ENCODE measurements around the gene PPP3CB. TPM values are rescaled to one million over a fixed set of nuclear protein-coding genes. Genes with fewer than 3 reads are reported as not detected.

The PPP3CB gene
- total RNA-seq, 1 donor from 2014 or later = 49.9 TPM

DNA sequence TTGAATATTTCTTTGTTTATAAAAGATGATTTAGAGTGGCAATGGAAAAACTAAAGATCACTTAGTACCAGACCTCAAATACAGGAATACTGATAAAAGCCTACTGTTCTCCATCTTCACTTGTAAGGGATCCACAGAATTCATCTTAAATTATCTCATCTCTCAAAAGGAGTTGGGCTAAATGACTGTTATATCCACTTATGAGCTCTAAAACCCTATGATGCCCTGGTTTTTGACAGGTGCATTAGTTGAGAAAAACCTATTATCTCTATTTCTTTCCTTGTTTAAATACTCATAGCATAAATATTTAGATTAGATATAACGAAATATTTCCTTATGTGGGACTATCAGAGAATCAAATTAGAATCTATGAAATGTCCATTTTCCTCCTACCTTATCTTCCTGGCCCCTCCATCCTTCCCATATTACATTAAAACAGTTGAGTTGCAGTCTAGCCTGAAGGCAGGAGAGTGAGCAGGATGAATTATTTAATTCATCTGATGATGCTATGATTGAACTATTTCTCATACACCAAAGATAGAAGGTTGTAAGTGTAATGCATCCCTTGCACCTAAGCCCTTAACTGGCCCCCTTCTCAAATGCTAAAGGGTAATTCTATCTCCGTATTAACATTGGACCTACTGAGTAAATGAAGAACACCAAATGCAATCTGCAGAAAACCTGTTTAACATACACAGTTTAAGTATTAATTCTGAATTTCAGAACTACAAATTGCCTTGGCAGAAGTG lies 29.7 kb downstream of the PPP3CB start:
- Mint-ChIP-seq H3K9me3 (no peaks in the 10 kb centered on the region), H3K27ac (no peak overlapping the region), H3K27me3 (ENCODE audit: low read depth) (no peaks in the 10 kb centered on the region), H3K4me3 (no peak overlapping the region), H3K36me3 (peaks cover 29% of the 10 kb centered on the region), H3K4me1 (no peaks in the 10 kb centered on the region)
- no peak for DNase-seq (ENCODE audit: low spot score in 2 of 2, unreplicated experiment in 2 of 2)
- TF ChIP-seq, protein P1, sequence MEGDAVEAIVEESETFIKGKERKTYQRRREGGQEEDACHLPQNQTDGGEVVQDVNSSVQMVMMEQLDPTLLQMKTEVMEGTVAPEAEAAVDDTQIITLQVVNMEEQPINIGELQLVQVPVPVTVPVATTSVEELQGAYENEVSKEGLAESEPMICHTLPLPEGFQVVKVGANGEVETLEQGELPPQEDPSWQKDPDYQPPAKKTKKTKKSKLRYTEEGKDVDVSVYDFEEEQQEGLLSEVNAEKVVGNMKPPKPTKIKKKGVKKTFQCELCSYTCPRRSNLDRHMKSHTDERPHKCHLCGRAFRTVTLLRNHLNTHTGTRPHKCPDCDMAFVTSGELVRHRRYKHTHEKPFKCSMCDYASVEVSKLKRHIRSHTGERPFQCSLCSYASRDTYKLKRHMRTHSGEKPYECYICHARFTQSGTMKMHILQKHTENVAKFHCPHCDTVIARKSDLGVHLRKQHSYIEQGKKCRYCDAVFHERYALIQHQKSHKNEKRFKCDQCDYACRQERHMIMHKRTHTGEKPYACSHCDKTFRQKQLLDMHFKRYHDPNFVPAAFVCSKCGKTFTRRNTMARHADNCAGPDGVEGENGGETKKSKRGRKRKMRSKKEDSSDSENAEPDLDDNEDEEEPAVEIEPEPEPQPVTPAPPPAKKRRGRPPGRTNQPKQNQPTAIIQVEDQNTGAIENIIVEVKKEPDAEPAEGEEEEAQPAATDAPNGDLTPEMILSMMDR (IDR thresholded peaks at IDR 0.05; ENCODE audit: unreplicated experiment) = no peak

DNA sequence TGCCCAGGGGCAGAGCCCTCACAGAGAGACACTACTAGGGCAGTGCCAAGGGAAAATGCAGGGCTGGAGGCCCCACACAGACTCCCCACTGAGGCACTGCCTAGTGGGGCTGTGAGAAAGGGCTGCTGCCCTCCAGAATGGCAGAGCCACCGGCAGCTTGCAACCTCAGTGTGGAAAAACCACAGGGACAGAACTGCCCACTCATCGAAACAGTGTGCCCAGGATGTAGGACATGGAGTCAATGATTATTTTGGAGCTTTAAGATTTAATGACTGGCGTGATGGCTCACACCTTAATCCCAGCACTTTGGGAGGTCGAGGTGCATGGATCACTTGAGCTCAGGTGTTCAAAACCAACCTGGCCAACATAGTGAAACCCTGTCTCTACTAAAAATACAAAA lies 34.9 kb downstream of the PPP3CB start:
- H3K36me3 Mint-ChIP-seq = peaks cover 26% of the 10 kb centered on the region

DNA sequence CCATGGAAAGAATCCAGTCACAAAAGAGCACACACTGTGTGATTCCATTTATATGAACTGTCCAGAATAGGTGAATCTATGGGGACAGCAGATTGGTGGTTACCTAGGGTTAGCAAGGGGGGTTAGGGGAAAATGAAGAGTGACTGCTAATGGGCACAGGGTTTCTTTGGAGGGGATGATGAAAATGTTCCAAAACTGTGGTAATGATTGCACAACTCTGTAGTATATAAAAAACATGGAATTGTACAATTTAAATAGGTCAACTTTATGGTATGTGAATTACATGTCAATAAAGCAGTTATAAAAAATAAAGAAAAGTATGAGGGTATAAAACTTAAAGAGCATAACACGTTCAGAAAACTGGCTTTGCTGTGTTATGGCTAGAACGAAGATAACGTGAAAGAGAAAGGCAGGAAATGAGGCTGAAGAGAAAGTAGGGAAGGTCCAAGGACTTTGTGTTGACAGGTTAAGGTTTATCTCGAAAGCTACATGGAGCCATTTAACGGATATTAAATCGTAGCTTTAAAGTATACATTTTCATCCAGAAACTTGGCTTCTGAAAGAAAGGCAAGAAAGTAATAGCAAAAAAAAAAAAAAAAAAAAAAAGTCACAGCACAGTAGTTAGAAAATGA lies 36.0 kb downstream of the PPP3CB start:
- no peak overlapping the region for H3K27ac Mint-ChIP-seq
- no peak for DNase-seq (ENCODE audit: low spot score in 2 of 2, unreplicated experiment in 2 of 2)
- no peaks in the 10 kb centered on the region for H3K27me3 Mint-ChIP-seq (ENCODE audit: low read depth)
- TF ChIP-seq, protein P1 (IDR thresholded peaks at IDR 0.05; ENCODE audit: unreplicated experiment) = no peak
- H3K9me3 Mint-ChIP-seq = no peaks in the 10 kb centered on the region
- H3K36me3 Mint-ChIP-seq = peaks cover 25% of the 10 kb centered on the region
- no peaks in the 10 kb centered on the region for H3K4me1 Mint-ChIP-seq
- no peak overlapping the region for H3K4me3 Mint-ChIP-seq

More for the DNA sequence above, 34.9 kb downstream of the PPP3CB start:
- no peak for DNase-seq (ENCODE audit: low spot score in 2 of 2, unreplicated experiment in 2 of 2)
- H3K4me3 Mint-ChIP-seq = no peak overlapping the region
- no peaks in the 10 kb centered on the region for H3K27me3 Mint-ChIP-seq (ENCODE audit: low read depth)
- TF ChIP-seq, protein P1 (IDR thresholded peaks at IDR 0.05; ENCODE audit: unreplicated experiment) = no peak
- H3K4me1 Mint-ChIP-seq = no peaks in the 10 kb centered on the region
- no peak overlapping the region for H3K27ac Mint-ChIP-seq
- H3K9me3 Mint-ChIP-seq = no peaks in the 10 kb centered on the region

DNA sequence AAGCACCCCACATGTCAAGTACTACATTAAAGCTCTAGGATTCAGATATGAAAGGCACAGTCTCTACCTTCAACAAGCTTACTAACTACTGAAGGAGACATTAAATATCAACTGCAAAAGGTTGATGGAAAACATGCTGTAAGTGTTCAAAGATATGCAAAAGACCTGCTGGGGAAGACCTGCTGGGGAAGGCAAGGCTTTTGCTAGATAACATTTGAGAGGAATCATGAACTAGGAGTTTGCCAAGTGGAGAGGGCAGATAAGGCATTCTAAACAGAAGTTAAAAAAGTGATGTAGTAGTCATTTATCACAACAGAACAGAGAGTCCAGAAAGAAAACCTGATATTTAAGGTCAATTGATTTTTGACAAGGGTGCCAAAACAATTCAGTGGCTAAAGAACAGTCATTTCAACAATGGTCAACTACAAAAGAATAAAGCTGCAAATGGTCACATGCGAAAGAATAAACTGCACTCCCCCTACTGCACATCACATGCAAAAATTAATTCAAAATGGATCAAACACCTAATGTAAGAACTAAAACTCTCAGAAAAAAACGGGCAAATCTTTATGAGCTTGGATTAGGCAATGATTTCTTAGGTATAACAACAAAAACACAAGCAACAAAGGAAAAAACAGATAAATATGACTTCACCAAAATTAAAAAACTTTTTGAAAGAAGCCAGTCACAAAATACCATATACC lies 39.5 kb downstream of the PPP3CB start:
- no peak for DNase-seq (ENCODE audit: low spot score in 2 of 2, unreplicated experiment in 2 of 2)
- TF ChIP-seq, protein P1 (IDR thresholded peaks at IDR 0.05; ENCODE audit: unreplicated experiment) = no peak
- Mint-ChIP-seq H3K36me3 (peaks cover 23% of the 10 kb centered on the region), H3K27me3 (ENCODE audit: low read depth) (no peaks in the 10 kb centered on the region), H3K4me3 (no peak overlapping the region), H3K9me3 (no peaks in the 10 kb centered on the region), H3K27ac (peak overlapping the region; percentile 10), H3K4me1 (no peaks in the 10 kb centered on the region)

DNA sequence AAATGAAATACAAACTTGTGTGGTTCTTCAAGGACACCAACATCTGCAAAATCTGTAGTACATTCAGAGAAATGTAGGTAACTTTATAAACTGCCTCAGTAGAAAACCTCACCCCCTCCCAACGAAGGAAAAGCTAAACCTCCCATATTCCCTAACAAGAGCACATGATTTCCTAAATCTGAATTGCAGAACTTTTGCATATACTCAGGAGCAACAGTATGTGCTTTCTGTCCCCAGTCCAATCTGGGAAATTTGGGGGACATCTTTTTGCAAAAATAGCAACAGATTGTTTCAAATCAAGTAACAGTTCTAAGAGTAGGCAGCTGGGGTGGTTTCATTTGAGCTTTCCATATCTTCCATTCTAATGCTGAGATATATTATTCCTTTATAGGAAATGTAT lies 46.7 kb downstream of the PPP3CB start:
- H3K27ac Mint-ChIP-seq = no peak overlapping the region
- no peak for DNase-seq (ENCODE audit: low spot score in 2 of 2, unreplicated experiment in 2 of 2)
- no peaks in the 10 kb centered on the region for H3K9me3 Mint-ChIP-seq
- no peak overlapping the region for H3K4me3 Mint-ChIP-seq
- TF ChIP-seq, protein P1 (IDR thresholded peaks at IDR 0.05; ENCODE audit: unreplicated experiment) = no peak
- peaks cover 18% of the 10 kb centered on the region for H3K36me3 Mint-ChIP-seq
- no peaks in the 10 kb centered on the region for H3K4me1 Mint-ChIP-seq
- no peaks in the 10 kb centered on the region for H3K27me3 Mint-ChIP-seq (ENCODE audit: low read depth)

Measured in mesothelial cell of epicardium (in vitro differentiated cells).